Common myeloid progenitor, CD34-positive (primary cell): ENCODE data around the gene TBC1D9.

Source experiments
- CTCF ChIA-PET: fragments of 350-600 bp; sonication (Branson Sonifier 250); formaldehyde crosslinking; loops from one replicate; lab custom pipeline; 2021; ENCODE audit warnings: antibody characterized with exemption; lab: Charles Lee
- POLR2A ChIA-PET: fragments of 350-600 bp; sonication (Branson Sonifier 250); formaldehyde crosslinking; loops from one replicate; lab custom pipeline; 2021; ENCODE audit warnings: antibody characterized with exemption; lab: Charles Lee
- DNase-seq, 3 donors: peaks; one replicate each; pipeline versions ENCODE4 v3.0.0 to v3.0.0-alpha.2; 2013
- H3K27ac ChIP-seq, 2 experiments: 1 replicate in 1 of 2; 2 replicates in 1 of 2; pipeline ENCODE4 v1.7.0; 2013; ENCODE audit warnings: inconsistent platforms in 2 of 2, low read length in 2 of 2, mild to moderate bottlenecking in 2 of 2, low read depth in 1 of 2, moderate library complexity in 1 of 2; ENCODE audit not compliant: severe bottlenecking in 2 of 2, insufficient read depth in 1 of 2, poor library complexity in 1 of 2
- H3K27me3 ChIP-seq, 5 experiments: replicated peaks in 2 of 5; 1 replicate in 3 of 5; 2 replicates in 2 of 5; pipeline versions ENCODE4 v1.6.1 to v1.7.0; 2013; ENCODE audit warnings: low read length in 4 of 5, mild to moderate bottlenecking in 2 of 5, moderate library complexity in 2 of 5, inconsistent platforms in 1 of 5; ENCODE audit not compliant: insufficient read depth in 5 of 5, control insufficient read depth in 4 of 5
- H3K36me3 ChIP-seq, 4 experiments: 1 replicate in 2 of 4; 2 replicates in 2 of 4; pipeline versions ENCODE4 v1.6.1 to v1.7.0; 2013; ENCODE audit warnings: low read length in 3 of 4, control low read depth in 1 of 4, mild to moderate bottlenecking in 1 of 4; ENCODE audit not compliant: control insufficient read depth in 4 of 4, insufficient read depth in 4 of 4
- H3K4me1 ChIP-seq, 4 experiments: 1 replicate in 3 of 4; 2 replicates in 1 of 4; pipeline versions ENCODE4 v1.6.1 to v1.7.1; 2013; ENCODE audit warnings: low read length in 3 of 4, mild to moderate bottlenecking in 3 of 4, control low read depth in 1 of 4, inconsistent platforms in 1 of 4, moderate library complexity in 1 of 4; ENCODE audit not compliant: control insufficient read depth in 4 of 4, insufficient read depth in 4 of 4; ENCODE audit errors: control extremely low read depth in 1 of 4
- H3K4me3 ChIP-seq, 7 experiments: 1 replicate in 4 of 7; 2 replicates in 3 of 7; pipeline versions ENCODE4 v1.5.1 to v1.7.0; 2013; ENCODE audit warnings: mild to moderate bottlenecking in 7 of 7, low read length in 6 of 7, moderate library complexity in 6 of 7, inconsistent platforms in 2 of 7, low read depth in 2 of 7, control low read depth in 1 of 7; ENCODE audit not compliant: insufficient read depth in 4 of 7, control insufficient read depth in 1 of 7; ENCODE audit errors: extremely low read depth in 1 of 7
- H3K9me3 ChIP-seq, 5 experiments: 1 replicate in 4 of 5; 2 replicates in 1 of 5; pipeline versions ENCODE4 v1.6.1 to v1.7.1; 2013; ENCODE audit warnings: low read length in 4 of 5, mild to moderate bottlenecking in 2 of 5, inconsistent platforms in 1 of 5, low read depth in 1 of 5, moderate library complexity in 1 of 5; ENCODE audit not compliant: control insufficient read depth in 4 of 5, insufficient read depth in 2 of 5; ENCODE audit errors: control extremely low read depth in 1 of 5
- WGBS: methylation state at CpG from one replicate; pipeline ENCODE4 v1.1.5; 2013; ENCODE audit not compliant: insufficient coverage; 5-methylcytosine and 5-hydroxymethylcytosine counted together

TBC1D9 gene

GRCh38 chr4:140739971-140740370 lies 16.2 kb downstream of the TBC1D9 start:
- CTCF ChIA-PET, result interaction anchor here (0.9 kb wide), 1 partner anchor 17 kb away, joined by 4 read pairs; no protein-coding TSS in a partner anchor
- DNase-seq, result no peak
- Histone ChIP-seq H3K4me1 (no peaks in the 10 kb centered on the region), H3K4me3 (no peak overlapping the region), H3K27me3 (peaks cover 0 to 3% (median 0%) of the 10 kb centered on the region in 5 experiments), H3K27ac (no peak overlapping the region), H3K36me3 (no peaks in the 10 kb centered on the region), H3K9me3 (no peaks in the 10 kb centered on the region)
- POLR2A ChIA-PET, result no interaction called here

- no peaks in the 10 kb centered on the region for H3K4me1 ChIP-seq
- CTCF ChIA-PET, result interaction anchor here (1.4 kb wide), 1 partner anchor 18 kb away, joined by 3 read pairs; the partner anchor contains the start of gene TBC1D9
- WGBS, result no CpG with 5 or more reads among the region's 1 CpG
- POLR2A ChIA-PET, result no interaction called here
- no peaks in the 10 kb centered on the region for H3K36me3 ChIP-seq
- H3K27me3 ChIP-seq, result peaks cover 0 to 3% (median 0%) of the 10 kb centered on the region in 5 experiments
- no peak for DNase-seq
- H3K4me3 ChIP-seq, result no peak overlapping the region
- H3K9me3 ChIP-seq, result no peaks in the 10 kb centered on the region
- no peak overlapping the region for H3K27ac ChIP-seq
Observed at GRCh38 chr4:140738139-140738538, 18.0 kb downstream of the TBC1D9 start.

- no peak for DNase-seq
- Histone ChIP-seq H3K36me3 (no peaks in the 10 kb centered on the region), H3K4me1 (no peaks in the 10 kb centered on the region), H3K27me3 (peaks cover 0 to 3% (median 0%) of the 10 kb centered on the region in 5 experiments), H3K4me3 (no peak overlapping the region), H3K9me3 (no peaks in the 10 kb centered on the region), H3K27ac (no peak overlapping the region)
- WGBS, result 96% methylated on average over 6 of the region's 6 CpGs
- POLR2A ChIA-PET, result no interaction called here
- CTCF ChIA-PET, result interaction anchor here (1.5 kb wide), 1 partner anchor 19 kb away, joined by 3 read pairs; no protein-coding TSS in a partner anchor
Observed at GRCh38 chr4:140736669-140737343, 19.4 kb downstream of the TBC1D9 start.

GRCh38 chr4:140735779-140736391 lies 20.3 kb downstream of the TBC1D9 start:
- Histone ChIP-seq H3K4me3 (no peak overlapping the region), H3K27me3 (peaks cover 0 to 3% (median 0%) of the 10 kb centered on the region in 5 experiments), H3K9me3 (no peaks in the 10 kb centered on the region), H3K4me1 (no peaks in the 10 kb centered on the region), H3K36me3 (no peaks in the 10 kb centered on the region), H3K27ac (no peak overlapping the region)
- 92% methylated on average over 3 of the region's 4 CpGs for WGBS
- DNase-seq, result no peak
- ChIA-PET POLR2A (no interaction called here), CTCF (interaction anchor here (1.3 to 1.5 kb wide), 2 partner anchors 8 to 18 kb away, joined by 3 read pairs; no protein-coding TSS in a partner anchor)

GRCh38 chr4:140735317-140735716 lies 20.9 kb downstream of the TBC1D9 start:
- Histone ChIP-seq H3K4me3 (no peak overlapping the region), H3K4me1 (no peaks in the 10 kb centered on the region), H3K9me3 (no peaks in the 10 kb centered on the region), H3K36me3 (no peaks in the 10 kb centered on the region), H3K27me3 (peaks cover 0 to 2% (median 0%) of the 10 kb centered on the region in 5 experiments), H3K27ac (no peak overlapping the region)
- no peak for DNase-seq
- ChIA-PET POLR2A (no interaction called here), CTCF (interaction anchor here (1.3 kb wide), 1 partner anchor 8 kb away, joined by 3 read pairs; no protein-coding TSS in a partner anchor)
- WGBS, result 100% methylated on average over 2 of the region's 2 CpGs

- 85% methylated on average over 2 of the region's 2 CpGs for WGBS
- Histone ChIP-seq H3K4me3 (no peak overlapping the region), H3K4me1 (no peaks in the 10 kb centered on the region), H3K27ac (no peak overlapping the region), H3K36me3 (no peaks in the 10 kb centered on the region), H3K27me3 (no peaks in the 10 kb centered on the region), H3K9me3 (no peaks in the 10 kb centered on the region)
- ChIA-PET CTCF (no interaction called here), POLR2A (no interaction called here)
- DNase-seq, result no peak
Observed at GRCh38 chr4:140732780-140733179, 23.4 kb downstream of the TBC1D9 start.
